ENCODE results near the gene CPNE8. TPM values are rescaled to one million over a fixed set of nuclear protein-coding genes. Genes with fewer than 3 reads are reported as not detected.

Gene CPNE8
- total and polyA plus RNA-seq, 2 donors (not counting 1 experiment from before 2014, with no cell fraction given) = 1.5 to 1.6 TPM

GRCh38 chr12:38728894-38729293, 176.5 kb downstream of the CPNE8 start:
- POLR2A ChIA-PET = no interaction called here
- Histone ChIP-seq H3K4me3 (ENCODE audit: control extremely low read depth in 1 of 5, extremely low read depth in 1 of 5, insufficient read depth in 1 of 5, low read depth in 2 of 5, low read length in 4 of 5) (no peak overlapping the region), H3K4me1 (ENCODE audit: control insufficient read depth in 2 of 2, insufficient read depth in 2 of 2, low read length in 2 of 2) (no peaks in the 10 kb centered on the region), H3K9ac (ENCODE audit: low read length) (no peak overlapping the region), H3K36me3 (replicated peaks in 1 of 2; ENCODE audit: control extremely low read depth in 1 of 2, control insufficient read depth in 1 of 2, extremely low read depth in 1 of 2, insufficient read depth in 2 of 2, low read length in 1 of 2) (no peaks in the 10 kb centered on the region), H3K79me2 (ENCODE audit: control insufficient read depth, insufficient read depth, low read length) (no peaks in the 10 kb centered on the region), H3K9me3 (ENCODE audit: control extremely low read depth in 1 of 3, control insufficient read depth in 2 of 3, insufficient read depth in 1 of 3, low read length in 2 of 3) (no peaks in the 10 kb centered on the region), H3K27ac (ENCODE audit: low read length in 2 of 2) (no peak overlapping the region), H3K4me2 (replicated peaks; ENCODE audit: low read depth, low read length, poor library complexity, severe bottlenecking) (no peak overlapping the region), H3K27me3 (replicated peaks in 1 of 4; ENCODE audit: control extremely low read depth in 1 of 4, control insufficient read depth in 3 of 4, insufficient read depth in 4 of 4, low read length in 3 of 4) (no peaks in the 10 kb centered on the region), H4K20me1 (ENCODE audit: control insufficient read depth, insufficient read depth, low read length, poor library complexity, severe bottlenecking) (no peaks in the 10 kb centered on the region), H2AFZ (ENCODE audit: insufficient read depth, low read depth, low read length, poor library complexity, severe bottlenecking) (no peak overlapping the region)
- H3K4me3 Mint-ChIP-seq = no peak overlapping the region
- CTCF ChIA-PET = no interaction called here
- no peaks in the 10 kb centered on the region for H3K27me3 Mint-ChIP-seq
- H3K27ac Mint-ChIP-seq = no peak overlapping the region
- no peak for ATAC-seq (ENCODE audit: low read depth)
- intact Hi-C loops (cut with micrococcal nuclease) = no loop called here
- no peaks in the 10 kb centered on the region for H3K4me1 Mint-ChIP-seq
- no peak for DNase-seq
- no CpG with 5 or more reads among the region's 1 CpG for WGBS (ENCODE audit: insufficient coverage)
- no peaks in the 10 kb centered on the region for H3K9me3 Mint-ChIP-seq (ENCODE audit: insufficient read depth)
- TF ChIP-seq, protein P1, sequence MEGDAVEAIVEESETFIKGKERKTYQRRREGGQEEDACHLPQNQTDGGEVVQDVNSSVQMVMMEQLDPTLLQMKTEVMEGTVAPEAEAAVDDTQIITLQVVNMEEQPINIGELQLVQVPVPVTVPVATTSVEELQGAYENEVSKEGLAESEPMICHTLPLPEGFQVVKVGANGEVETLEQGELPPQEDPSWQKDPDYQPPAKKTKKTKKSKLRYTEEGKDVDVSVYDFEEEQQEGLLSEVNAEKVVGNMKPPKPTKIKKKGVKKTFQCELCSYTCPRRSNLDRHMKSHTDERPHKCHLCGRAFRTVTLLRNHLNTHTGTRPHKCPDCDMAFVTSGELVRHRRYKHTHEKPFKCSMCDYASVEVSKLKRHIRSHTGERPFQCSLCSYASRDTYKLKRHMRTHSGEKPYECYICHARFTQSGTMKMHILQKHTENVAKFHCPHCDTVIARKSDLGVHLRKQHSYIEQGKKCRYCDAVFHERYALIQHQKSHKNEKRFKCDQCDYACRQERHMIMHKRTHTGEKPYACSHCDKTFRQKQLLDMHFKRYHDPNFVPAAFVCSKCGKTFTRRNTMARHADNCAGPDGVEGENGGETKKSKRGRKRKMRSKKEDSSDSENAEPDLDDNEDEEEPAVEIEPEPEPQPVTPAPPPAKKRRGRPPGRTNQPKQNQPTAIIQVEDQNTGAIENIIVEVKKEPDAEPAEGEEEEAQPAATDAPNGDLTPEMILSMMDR (IDR thresholded peaks at IDR 0.05) = no peak
- TF ChIP-seq EZH2 (IDR thresholded peaks at IDR 0.05; ENCODE audit: borderline replicate concordance, insufficient read depth, low read depth, low read length, poor library complexity, severe bottlenecking) = no peak

DNA sequence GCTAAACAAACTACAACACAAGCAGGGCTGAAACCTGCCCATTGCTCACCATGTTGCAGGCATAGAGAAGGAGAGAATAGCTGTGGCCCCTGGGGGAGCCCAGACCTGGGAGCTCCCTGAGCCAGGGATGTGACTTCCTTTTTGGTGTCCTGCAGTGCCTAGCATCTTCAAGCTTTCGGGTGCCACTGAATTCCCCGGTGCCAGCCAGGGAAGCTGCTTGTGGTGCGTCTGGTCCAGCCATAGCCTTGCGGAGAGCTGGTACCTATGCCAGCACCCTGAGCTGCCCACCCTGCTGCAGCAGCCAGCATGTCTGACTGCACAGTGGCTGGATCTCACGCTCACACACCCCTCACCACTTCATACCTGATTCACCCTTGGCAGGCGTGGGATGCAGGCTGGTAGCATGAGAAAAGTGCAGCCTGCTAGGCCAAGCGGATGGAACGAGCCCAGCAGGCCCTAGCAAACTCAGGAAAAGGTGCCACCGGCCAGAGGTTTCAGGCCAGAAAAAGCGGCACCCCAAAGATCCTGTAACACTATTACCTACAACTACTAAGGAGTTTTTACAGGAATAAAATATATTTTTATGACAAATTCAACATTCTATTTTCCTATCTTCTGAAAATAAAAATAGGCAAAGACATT, 183.7 kb downstream of the CPNE8 start:
- Histone ChIP-seq H3K9me3 (ENCODE audit: control extremely low read depth in 1 of 3, control insufficient read depth in 2 of 3, insufficient read depth in 1 of 3, low read length in 2 of 3) (peaks cover 0 to 13% (median 0%) of the 10 kb centered on the region in 3 donors), H2AFZ (ENCODE audit: insufficient read depth, low read depth, low read length, poor library complexity, severe bottlenecking) (no peak overlapping the region), H3K36me3 (replicated peaks in 1 of 2; ENCODE audit: control extremely low read depth in 1 of 2, control insufficient read depth in 1 of 2, extremely low read depth in 1 of 2, insufficient read depth in 2 of 2, low read length in 1 of 2) (no peaks in the 10 kb centered on the region), H3K4me2 (replicated peaks; ENCODE audit: low read depth, low read length, poor library complexity, severe bottlenecking) (no peak overlapping the region), H3K27ac (ENCODE audit: low read length in 2 of 2) (no peak overlapping the region), H3K4me1 (ENCODE audit: control insufficient read depth in 2 of 2, insufficient read depth in 2 of 2, low read length in 2 of 2) (no peaks in the 10 kb centered on the region), H3K4me3 (ENCODE audit: control extremely low read depth in 1 of 5, extremely low read depth in 1 of 5, insufficient read depth in 1 of 5, low read depth in 2 of 5, low read length in 4 of 5) (no peak overlapping the region), H3K27me3 (replicated peaks in 1 of 4; ENCODE audit: control extremely low read depth in 1 of 4, control insufficient read depth in 3 of 4, insufficient read depth in 4 of 4, low read length in 3 of 4) (no peaks in the 10 kb centered on the region), H3K9ac (ENCODE audit: low read length) (no peak overlapping the region), H4K20me1 (ENCODE audit: control insufficient read depth, insufficient read depth, low read length, poor library complexity, severe bottlenecking) (no peaks in the 10 kb centered on the region), H3K79me2 (ENCODE audit: control insufficient read depth, insufficient read depth, low read length) (no peaks in the 10 kb centered on the region)
- H3K27me3 Mint-ChIP-seq = no peaks in the 10 kb centered on the region
- H3K9me3 Mint-ChIP-seq (ENCODE audit: insufficient read depth) = no peaks in the 10 kb centered on the region
- 93% methylated on average over 6 of the region's 10 CpGs for whole genome bisulfite sequencing (ENCODE audit: insufficient coverage)
- no peak overlapping the region for H3K27ac Mint-ChIP-seq
- CTCF ChIA-PET = no interaction called here
- POLR2A ChIA-PET = no interaction called here
- no peak for DNase-seq
- no peak overlapping the region for H3K4me3 Mint-ChIP-seq
- no peak for ATAC-seq (ENCODE audit: low read depth)
- H3K4me1 Mint-ChIP-seq = no peaks in the 10 kb centered on the region
- TF ChIP-seq, protein P1 (IDR thresholded peaks at IDR 0.05) = no peak
- TF ChIP-seq EZH2 (IDR thresholded peaks at IDR 0.05; ENCODE audit: borderline replicate concordance, insufficient read depth, low read depth, low read length, poor library complexity, severe bottlenecking) = no peak
- intact Hi-C loops (cut with micrococcal nuclease) = no loop called here

All from B cell (primary cell).